GM18907 (cell line): ENCODE measurements around the gene PPP4R1.

Experiments
- ATAC-seq: cut with Tn5 transposase; IDR thresholded peaks from one replicate; pipeline ENCODE4 v1.9.1; 2021; ENCODE audit warnings: mild to moderate bottlenecking, moderate library complexity; ENCODE audit not compliant: unreplicated experiment

The PPP4R1 gene

GRCh38 chr18:9549405-9549804 lies 65.0 kb downstream of the PPP4R1 start:
- no peak for ATAC-seq

GRCh38 chr18:9547782-9548181 lies 66.6 kb downstream of the PPP4R1 start:
- no peak for ATAC-seq

GRCh38 chr18:9546468-9546867 lies 67.9 kb downstream of the PPP4R1 start:
- no peak for ATAC-seq

- no peak for ATAC-seq
These were observed 69.3 kb downstream of the PPP4R1 start for GRCh38 chr18:9545029-9545428.

- no peak for ATAC-seq
These were observed 71.4 kb downstream of the PPP4R1 start for GRCh38 chr18:9542924-9543323.

- ATAC-seq, result no peak
These were observed 74.4 kb downstream of the PPP4R1 start for GRCh38 chr18:9539938-9540337.

GRCh38 chr18:9539283-9539682 lies 75.1 kb downstream of the PPP4R1 start:
- no peak for ATAC-seq

GRCh38 chr18:9537677-9538076 lies 76.7 kb downstream of the PPP4R1 start:
- ATAC-seq, result no peak

- ATAC-seq, result no peak
These were observed 77.8 kb downstream of the PPP4R1 start for GRCh38 chr18:9536354-9537152.

GRCh38 chr18:9535430-9535991 lies 78.8 kb downstream of the PPP4R1 start:
- ATAC-seq, result no peak

GRCh38 chr18:9534844-9535243 lies 79.5 kb downstream of the PPP4R1 start:
- no peak for ATAC-seq

GRCh38 chr18:9531791-9532410 lies 82.5 kb downstream of the PPP4R1 start:
- ATAC-seq, result no peak

- ATAC-seq, result no peak
These were observed 83.9 kb downstream of the PPP4R1 start for GRCh38 chr18:9530226-9531009.

- no peak for ATAC-seq
These were observed 87.9 kb downstream of the PPP4R1 start for GRCh38 chr18:9526458-9526857.

GRCh38 chr18:9522952-9523351 lies 91.4 kb downstream of the PPP4R1 start:
- no peak for ATAC-seq

GRCh38 chr18:9521770-9522169 lies 92.6 kb downstream of the PPP4R1 start:
- ATAC-seq, result no peak

- no peak for ATAC-seq
These were observed 93.7 kb downstream of the PPP4R1 start for GRCh38 chr18:9520666-9521065.

GRCh38 chr18:9519399-9519798 lies 95.0 kb downstream of the PPP4R1 start:
- ATAC-seq, result no peak

GRCh38 chr18:9517869-9518268 lies 96.5 kb downstream of the PPP4R1 start:
- ATAC-seq, result no peak

GRCh38 chr18:9516437-9517064 lies 97.8 kb downstream of the PPP4R1 start:
- no peak for ATAC-seq

GRCh38 chr18:9513971-9514512 lies 100.3 kb downstream of the PPP4R1 start:
- ATAC-seq, result no peak
